B cell (primary cell): ENCODE measurements around the gene IGSF3. TPM values are rescaled to one million over a fixed set of nuclear protein-coding genes. Genes with fewer than 3 reads are reported as not detected.

Experiments
- ATAC-seq: fragments of 200-7000 bp; cut with Tn5 transposase; one replicate; pipeline ENCODE4 v1.10.0; 2021; ENCODE audit warnings: low read depth, mild to moderate bottlenecking, moderate number of reproducible peaks, moderate library complexity
- CTCF ChIA-PET: fragments of 350-600 bp; sonication (Branson Sonifier 250); formaldehyde crosslinking; loops from one replicate; lab custom pipeline; 2021; ENCODE audit warnings: antibody characterized with exemption, inconsistent platforms; lab: Charles Lee
- POLR2A ChIA-PET: fragments of 350-600 bp; sonication (Branson Sonifier 250); formaldehyde crosslinking; loops from one replicate; lab custom pipeline; 2021; ENCODE audit warnings: antibody characterized with exemption; lab: Charles Lee
- DNase-seq: peaks from one replicate; pipeline ENCODE4 v3.0.0; 2013
- H2AFZ ChIP-seq: 2 replicates; pipeline ENCODE4 v1.6.1; 2012; ENCODE audit warnings: mild to moderate bottlenecking, low read depth, low read length; ENCODE audit not compliant: insufficient read depth, poor library complexity, severe bottlenecking
- H3K27ac ChIP-seq, 2 donors: 1 replicate in 1 of 2; 2 replicates in 1 of 2; pipeline ENCODE4 v1.5.1; 2012 to 2013; ENCODE audit warnings: low read length in 2 of 2, mild to moderate bottlenecking in 2 of 2, moderate library complexity in 1 of 2
- H3K27me3 ChIP-seq, 4 experiments: fragments of 200-600 bp in 1 of 4; sonication (generic) in 1 of 4; replicated peaks in 1 of 4; 1 replicate in 2 of 4; 2 replicates in 2 of 4; pipeline versions ENCODE4 v1.6.1 to v1.7.0; 2013 to 2016; ENCODE audit warnings: low read length in 3 of 4, mild to moderate bottlenecking in 2 of 4, mixed read lengths in 1 of 4, moderate library complexity in 1 of 4; ENCODE audit not compliant: insufficient read depth in 4 of 4, control insufficient read depth in 3 of 4; ENCODE audit errors: control extremely low read depth in 1 of 4
- H3K36me3 ChIP-seq, 2 experiments: replicated peaks in 1 of 2; 1 replicate in 1 of 2; 2 replicates in 1 of 2; pipeline versions ENCODE4 v1.6.1 to v1.7.1; 2013; ENCODE audit warnings: low read length in 1 of 2; ENCODE audit not compliant: insufficient read depth in 2 of 2, control insufficient read depth in 1 of 2; ENCODE audit errors: control extremely low read depth in 1 of 2, extremely low read depth in 1 of 2
- H3K4me1 ChIP-seq, 2 donors: fragments of 200-600 bp in 1 of 2; sonication (generic) in 1 of 2; 1 replicate in 1 of 2; 2 replicates in 1 of 2; pipeline versions ENCODE4 v1.5.1 to v1.6.1; 2013 to 2017; ENCODE audit warnings: low read length in 2 of 2; ENCODE audit not compliant: control insufficient read depth in 2 of 2, insufficient read depth in 2 of 2
- H3K4me2 ChIP-seq: replicated peaks from 2 replicates; pipeline ENCODE3; 2012; ENCODE audit warnings: mild to moderate bottlenecking, low read depth, low read length; ENCODE audit not compliant: poor library complexity, severe bottlenecking
- H3K4me3 ChIP-seq, 5 experiments: fragments of 200-600 bp in 1 of 5; sonication (generic) in 1 of 5; 1 replicate in 3 of 5; 2 replicates in 2 of 5; pipeline versions ENCODE4 v1.5.1 to v1.7.0; 2011 to 2016; ENCODE audit warnings: low read length in 4 of 5, mild to moderate bottlenecking in 4 of 5, low read depth in 2 of 5, control low read depth in 1 of 5, moderate library complexity in 1 of 5; ENCODE audit not compliant: insufficient read depth in 1 of 5; ENCODE audit errors: control extremely low read depth in 1 of 5, extremely low read depth in 1 of 5
- H3K79me2 ChIP-seq: fragments of 200-600 bp; sonication (generic); one replicate; pipeline ENCODE4 v1.6.0; 2016; ENCODE audit warnings: low read length; ENCODE audit not compliant: control insufficient read depth, insufficient read depth
- H3K9ac ChIP-seq: fragments of 200-600 bp; sonication (generic); 2 replicates; pipeline ENCODE4 v1.6.1; 2017; ENCODE audit warnings: mild to moderate bottlenecking, low read length, moderate library complexity
- H3K9me3 ChIP-seq, 3 donors: one replicate each; pipeline versions ENCODE4 v1.6.1 to v1.7.1; 2013; ENCODE audit warnings: low read length in 2 of 3; ENCODE audit not compliant: control insufficient read depth in 2 of 3, insufficient read depth in 1 of 3; ENCODE audit errors: control extremely low read depth in 1 of 3
- H4K20me1 ChIP-seq: 2 replicates; pipeline ENCODE4 v1.6.0; 2012; ENCODE audit warnings: mild to moderate bottlenecking, low read length; ENCODE audit not compliant: insufficient read depth, control insufficient read depth, poor library complexity, severe bottlenecking
- H3K27ac Mint-ChIP-seq: one replicate; pipeline ENCODE4 v1.8.0; 2021; ENCODE audit warnings: mixed read lengths
- H3K27me3 Mint-ChIP-seq: one replicate; pipeline ENCODE4 v1.8.0; 2021; ENCODE audit warnings: mixed read lengths
- H3K4me1 Mint-ChIP-seq: one replicate; pipeline ENCODE4 v1.8.0; 2021; ENCODE audit warnings: mixed read lengths
- H3K4me3 Mint-ChIP-seq: one replicate; pipeline ENCODE4 v1.8.0; 2021; ENCODE audit warnings: mixed read lengths
- H3K9me3 Mint-ChIP-seq: one replicate; pipeline ENCODE4 v1.8.0; 2022; ENCODE audit warnings: mixed read lengths; ENCODE audit not compliant: insufficient read depth
- CTCF ChIP-seq: fragments of 200-600 bp; IDR thresholded peaks from one replicate; pipeline ENCODE4 v1.8.0; 2022; ENCODE audit warnings: antibody characterized with exemption, mild to moderate bottlenecking
- EZH2 ChIP-seq: IDR thresholded peaks from 2 replicates; pipeline ENCODE4 v1.6.1; 2012; ENCODE audit warnings: borderline replicate concordance, low read depth, mild to moderate bottlenecking, moderate library complexity, low read length; ENCODE audit not compliant: insufficient read depth, poor library complexity, severe bottlenecking
- WGBS: methylation state at CpG from one replicate; pipeline ENCODE4 v1.1.5; 2013; ENCODE audit warnings: missing lambda C conversion rate; ENCODE audit not compliant: insufficient coverage; 5-methylcytosine and 5-hydroxymethylcytosine counted together
- intact Hi-C: fragments of 100-400 bp; cut with micrococcal nuclease; formaldehyde crosslinking; loops from one replicate; pipeline ENCODE4 v1.10.0; 2022
- polyA plus RNA-seq: library from polyadenylated mRNA; depleted of rRNA; stranded (reverse); fragments of >200 nt; gene quantifications from 2 replicates; pipeline ENCODE4 v1.2.3, GENCODE V29; 2012
- total RNA-seq, 2 donors: library from RNA; stranded (reverse); fragments of 120-200 nt in 1 of 2; gene quantifications; 1 replicate in 1 of 2; 2 replicates in 1 of 2; pipeline versions ENCODE4 v1.2.3 to v1.2.4, GENCODE V29; 2013 to 2022

Gene IGSF3
- total and polyA plus RNA-seq, 2 donors (not counting 1 experiment from before 2014, with no cell fraction given), result 0.49 TPM; not detected in 1

GRCh38 chr1:116690849-116691406, 23.4 kb upstream of the IGSF3 start:
- intact Hi-C loops, result no loop called here
- CTCF ChIA-PET, result no interaction called here

More at GRCh38 chr1:116690849-116691406, 23.4 kb upstream of the IGSF3 start:
- Mint-ChIP-seq H3K4me3 (no peak overlapping the region), H3K27me3 (peaks cover 19% of the 10 kb centered on the region), H3K27ac (no peak overlapping the region), H3K9me3 (peaks cover 3% of the 10 kb centered on the region), H3K4me1 (no peaks in the 10 kb centered on the region)
- Histone ChIP-seq H2AFZ (no peak overlapping the region), H3K27ac (no peak overlapping the region), H3K79me2 (no peaks in the 10 kb centered on the region), H3K4me3 (no peak overlapping the region), H3K9me3 (peaks cover 0 to 5% (median 0%) of the 10 kb centered on the region in 3 donors), H3K9ac (no peak overlapping the region), H3K27me3 (no peaks in the 10 kb centered on the region), H4K20me1 (no peaks in the 10 kb centered on the region), H3K4me2 (no peak overlapping the region), H3K4me1 (no peaks in the 10 kb centered on the region), H3K36me3 (no peaks in the 10 kb centered on the region)
- no peak for ATAC-seq
- 54% methylated on average over 1 of the region's 3 CpGs for WGBS
- POLR2A ChIA-PET, result interaction anchor here (0.6 kb wide), 1 partner anchor 17 kb away, joined by 3 read pairs; no protein-coding TSS in a partner anchor
- DNase-seq, result no peak
- no peak for TF ChIP-seq EZH2
- no peak for TF ChIP-seq CTCF
